Mammary epithelial cell (primary cell): Measurements from ENCODE around the gene ACMSD.

Experiments
- EZH2 ChIP-seq: IDR thresholded peaks from 2 replicates; pipeline ENCODE4 v1.6.1; 2012; ENCODE audit warnings: low read length, inconsistent platforms, borderline replicate concordance
- TF ChIP-seq, protein P1 (sequence below), 2 donors: IDR thresholded peaks in 1 of 2; conservative IDR thresholded peaks in 1 of 2; 2 replicates each; pipeline ENCODE4 v1.5.1; 2011 to 2012; ENCODE audit warnings: inconsistent platforms in 2 of 2, low read length in 2 of 2, mild to moderate bottlenecking in 2 of 2, control low read depth in 1 of 2, low read depth in 1 of 2; ENCODE audit not compliant: insufficient read depth in 1 of 2; ENCODE audit errors: extremely low read depth in 1 of 2

DNA sequence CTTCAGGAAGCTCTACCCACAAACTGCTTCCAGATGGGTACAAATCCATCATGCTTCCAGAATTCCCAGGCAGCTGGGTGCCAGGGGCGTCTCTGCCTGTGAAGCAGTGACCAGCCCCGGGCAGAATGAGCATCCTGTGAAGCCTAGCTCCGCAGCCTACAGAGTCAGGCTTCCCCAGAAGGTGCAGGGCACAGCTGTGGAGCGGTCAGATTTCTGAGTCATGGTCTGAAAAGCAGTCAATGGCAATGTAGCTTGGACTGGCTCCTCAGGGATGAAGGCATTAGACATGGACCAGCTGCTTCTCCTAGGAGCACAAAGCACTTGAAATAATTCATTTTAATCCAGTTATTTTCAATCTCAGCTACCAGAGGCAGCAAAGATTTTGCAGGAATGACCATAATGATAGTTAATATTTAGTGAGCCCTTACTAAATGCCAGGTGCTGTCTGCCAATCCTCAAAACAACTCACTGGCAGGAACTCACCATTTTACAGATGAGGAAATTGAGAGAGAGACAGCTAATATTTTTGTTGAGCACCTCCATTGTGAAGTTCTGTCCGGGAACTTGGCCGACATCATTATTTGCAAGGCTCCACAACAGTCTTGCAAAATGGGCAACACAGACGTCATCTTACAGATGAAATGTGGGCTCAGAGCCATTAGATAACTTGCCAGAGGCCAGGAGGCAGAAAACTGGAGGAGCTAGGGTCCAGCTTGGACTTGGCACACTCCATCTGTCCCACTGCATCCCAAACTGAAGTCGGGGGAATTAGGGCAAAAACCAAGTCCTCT lies 31.7 kb downstream of the ACMSD start:
- TF ChIP-seq, protein P1, sequence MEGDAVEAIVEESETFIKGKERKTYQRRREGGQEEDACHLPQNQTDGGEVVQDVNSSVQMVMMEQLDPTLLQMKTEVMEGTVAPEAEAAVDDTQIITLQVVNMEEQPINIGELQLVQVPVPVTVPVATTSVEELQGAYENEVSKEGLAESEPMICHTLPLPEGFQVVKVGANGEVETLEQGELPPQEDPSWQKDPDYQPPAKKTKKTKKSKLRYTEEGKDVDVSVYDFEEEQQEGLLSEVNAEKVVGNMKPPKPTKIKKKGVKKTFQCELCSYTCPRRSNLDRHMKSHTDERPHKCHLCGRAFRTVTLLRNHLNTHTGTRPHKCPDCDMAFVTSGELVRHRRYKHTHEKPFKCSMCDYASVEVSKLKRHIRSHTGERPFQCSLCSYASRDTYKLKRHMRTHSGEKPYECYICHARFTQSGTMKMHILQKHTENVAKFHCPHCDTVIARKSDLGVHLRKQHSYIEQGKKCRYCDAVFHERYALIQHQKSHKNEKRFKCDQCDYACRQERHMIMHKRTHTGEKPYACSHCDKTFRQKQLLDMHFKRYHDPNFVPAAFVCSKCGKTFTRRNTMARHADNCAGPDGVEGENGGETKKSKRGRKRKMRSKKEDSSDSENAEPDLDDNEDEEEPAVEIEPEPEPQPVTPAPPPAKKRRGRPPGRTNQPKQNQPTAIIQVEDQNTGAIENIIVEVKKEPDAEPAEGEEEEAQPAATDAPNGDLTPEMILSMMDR (conservative IDR thresholded peaks at IDR 0.05 in 1 of 2, IDR thresholded peaks at IDR 0.05 in 1 of 2; ENCODE audit: extremely low read depth in 1 of 2, insufficient read depth in 1 of 2, low read depth in 1 of 2, low read length in 2 of 2), result no peak
- TF ChIP-seq EZH2, result no peak
